SW480 (cell line): Measurements from ENCODE around the gene NADSYN1.
A peak's percentile ranks its signal among the peaks of the same experiment; 100 is the strongest.

ENCODE experiments used
- DNase-seq: peaks from one replicate; pipeline ENCODE4 v3.0.0-alpha.2; 2016; ENCODE audit warnings: low spot score

Gene NADSYN1

GRCh38 chr11:71433648-71434450 lies 19.2 kb upstream of the NADSYN1 start:
- no peak for DNase-seq

DNA sequence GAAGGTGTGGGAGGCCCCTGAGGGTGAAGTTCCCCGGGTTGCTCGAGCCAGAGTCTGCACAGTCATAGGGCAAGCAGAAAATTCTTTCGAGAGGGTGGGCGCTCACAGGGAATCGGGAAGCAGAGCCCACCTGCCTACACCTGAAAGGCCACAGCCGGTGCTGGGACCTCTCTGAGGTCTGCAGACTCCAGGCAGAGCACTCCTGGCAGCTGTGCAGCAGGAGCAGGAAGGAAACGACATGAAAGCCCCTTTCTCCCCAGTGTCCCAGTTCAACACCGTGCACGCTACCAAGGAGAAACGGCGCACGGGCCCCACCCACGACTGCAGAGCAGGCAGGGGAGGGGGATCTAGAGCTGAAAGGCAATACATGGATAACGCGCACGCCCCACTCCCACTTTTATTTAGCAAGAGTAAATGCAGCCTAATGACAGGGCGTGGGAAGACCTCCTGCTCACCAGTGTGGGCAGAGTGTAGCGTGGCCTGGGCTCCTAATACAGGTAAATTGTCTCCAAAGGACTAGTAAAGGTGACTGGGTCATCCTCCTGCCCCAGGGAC lies 18.4 kb upstream of the NADSYN1 start:
- DNase-seq = no peak

GRCh38 chr11:71435278-71435951 lies 17.6 kb upstream of the NADSYN1 start:
- no peak for DNase-seq

- no peak for DNase-seq
Observed at GRCh38 chr11:71436861-71437260, 16.1 kb upstream of the NADSYN1 start.

DNA sequence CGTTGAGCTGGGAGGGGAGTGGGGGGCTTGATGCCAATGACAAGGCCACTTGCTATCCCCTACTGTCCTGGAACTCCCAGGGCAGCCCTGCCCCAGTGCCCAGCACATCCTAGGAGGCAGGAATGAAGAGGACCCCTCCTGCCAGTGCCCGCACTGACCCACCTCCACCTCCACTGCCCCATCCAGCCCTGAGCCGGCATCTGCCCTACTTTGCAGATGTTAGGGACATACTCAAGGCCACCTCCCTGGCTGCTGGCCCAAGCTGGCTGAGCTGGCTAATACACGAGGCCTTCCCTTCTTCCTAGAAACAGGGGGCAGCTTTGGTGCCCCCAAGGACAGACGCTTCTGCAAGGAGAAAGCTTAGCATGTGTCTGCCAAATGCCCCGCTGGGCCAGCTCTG lies 15.6 kb upstream of the NADSYN1 start:
- DNase-seq = no peak

DNA sequence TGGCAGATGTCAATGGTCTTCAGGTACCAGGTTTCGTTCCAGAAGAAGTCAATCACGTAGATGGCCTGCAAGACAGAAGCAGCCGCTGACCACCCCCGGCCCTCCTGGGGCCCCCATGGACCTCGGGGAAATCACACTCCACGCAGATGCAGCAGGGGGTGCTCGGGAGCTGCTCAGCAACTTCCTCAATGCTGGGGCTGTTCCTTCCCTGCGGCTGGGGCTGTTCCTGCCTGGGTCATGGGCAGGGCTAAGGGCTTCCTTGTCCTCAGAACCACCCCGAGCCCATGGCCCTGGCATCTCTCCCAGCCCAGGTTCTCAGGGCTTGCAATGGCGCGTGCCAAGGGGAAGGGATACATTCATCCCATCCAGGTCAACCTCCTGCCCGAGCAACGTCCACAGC lies 15.1 kb upstream of the NADSYN1 start:
- DNase-seq = no peak

- no peak for DNase-seq
Observed at GRCh38 chr11:71438650-71439049, 14.4 kb upstream of the NADSYN1 start.

DNA sequence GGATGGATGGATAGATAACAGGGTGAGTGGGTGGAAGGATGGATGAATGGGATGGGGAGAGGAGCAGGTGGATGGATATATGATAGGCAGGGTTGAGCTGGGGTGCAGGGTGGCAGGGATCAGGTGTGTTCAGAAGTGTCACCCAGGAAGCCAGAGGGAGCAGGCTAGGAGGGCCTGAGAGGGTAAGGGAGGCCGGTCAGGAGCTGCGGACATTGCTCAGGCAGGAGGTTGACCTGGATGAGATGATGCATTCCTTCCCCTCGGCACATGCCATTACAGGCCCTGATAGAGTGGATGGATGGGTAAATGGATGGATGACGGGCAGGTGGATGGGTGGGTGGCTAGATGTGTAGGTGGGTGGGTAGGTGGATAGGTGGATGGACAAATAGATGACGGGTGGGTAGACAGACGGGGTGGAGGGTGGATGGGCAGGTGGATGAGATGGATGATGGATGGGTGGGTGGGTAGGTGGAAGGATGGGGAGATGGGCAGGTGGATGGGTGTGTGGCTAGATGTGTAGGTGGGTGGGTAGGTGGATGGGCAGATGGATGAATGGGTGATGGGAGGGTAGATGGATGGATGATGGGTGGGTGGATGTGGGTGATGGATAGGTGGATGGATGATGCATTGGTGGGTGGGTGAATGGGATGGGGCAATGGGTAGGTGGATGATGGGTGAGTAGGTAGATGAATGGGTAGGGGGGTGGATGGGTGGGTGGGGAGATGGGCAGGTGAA lies 12.8 kb upstream of the NADSYN1 start:
- DNase-seq = no peak

DNA sequence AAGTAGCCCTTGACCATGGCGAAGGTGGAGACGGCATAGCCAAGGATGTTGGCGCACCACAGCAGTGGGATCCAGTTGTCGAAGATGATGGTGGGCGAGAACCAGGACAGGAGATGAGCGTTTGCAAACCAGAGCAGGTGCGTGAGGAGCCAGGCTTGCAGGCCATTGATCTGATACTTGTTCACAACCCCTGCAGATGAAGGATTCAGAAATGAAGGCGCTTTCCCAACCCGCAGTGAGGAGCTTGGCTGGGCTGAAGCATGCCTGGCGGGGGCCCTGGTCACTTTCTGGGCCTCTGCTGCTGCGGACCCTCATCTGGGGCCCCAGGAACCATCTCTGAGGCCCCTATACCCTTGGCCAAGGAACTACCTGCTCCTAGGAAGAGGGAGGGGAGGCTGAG lies 11.8 kb upstream of the NADSYN1 start:
- DNase-seq = no peak

DNA sequence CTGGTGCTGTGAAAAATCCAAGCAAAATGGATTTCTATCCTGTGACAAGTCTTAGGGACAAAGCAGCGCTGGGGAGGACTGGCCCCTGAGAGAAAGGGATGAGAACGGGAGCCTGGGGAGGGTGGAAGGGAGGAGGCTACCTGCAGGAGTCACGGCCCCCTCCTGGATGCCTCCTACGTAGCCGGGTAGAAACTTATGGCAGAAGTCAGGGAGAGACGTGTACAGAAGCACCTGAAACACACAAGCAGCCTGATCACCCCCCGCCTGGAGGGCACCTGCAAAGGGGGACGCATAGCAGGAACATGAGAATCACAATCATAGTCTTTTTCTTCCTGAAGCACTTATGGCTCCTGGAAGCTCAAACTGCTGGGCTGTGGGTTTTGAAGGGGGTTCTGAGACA lies 10.9 kb upstream of the NADSYN1 start:
- DNase-seq = no peak

DNA sequence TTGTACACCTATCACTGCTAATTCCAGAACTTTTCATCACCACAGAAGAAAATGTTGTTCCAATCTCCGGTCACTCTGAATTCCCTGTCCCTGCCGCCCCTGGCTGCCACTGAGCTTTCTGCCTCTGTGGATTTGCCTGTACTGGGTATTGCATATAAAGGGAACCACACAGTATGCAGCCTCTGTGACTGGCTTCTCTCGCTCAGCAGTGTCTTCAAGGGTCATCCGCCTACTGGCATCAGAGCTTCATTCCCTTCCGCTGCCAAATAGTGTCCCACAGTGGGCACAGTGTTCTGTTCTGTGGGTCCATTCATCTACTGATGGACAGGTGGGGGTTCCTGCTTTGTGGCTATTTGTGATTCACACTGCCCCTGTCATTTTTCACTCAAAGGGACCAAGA lies 10.1 kb upstream of the NADSYN1 start:
- no peak for DNase-seq

GRCh38 chr11:71443736-71444445 lies 9.1 kb upstream of the NADSYN1 start:
- DNase-seq = no peak

GRCh38 chr11:71444811-71445210 lies 8.2 kb upstream of the NADSYN1 start:
- DNase-seq = no peak

DNA sequence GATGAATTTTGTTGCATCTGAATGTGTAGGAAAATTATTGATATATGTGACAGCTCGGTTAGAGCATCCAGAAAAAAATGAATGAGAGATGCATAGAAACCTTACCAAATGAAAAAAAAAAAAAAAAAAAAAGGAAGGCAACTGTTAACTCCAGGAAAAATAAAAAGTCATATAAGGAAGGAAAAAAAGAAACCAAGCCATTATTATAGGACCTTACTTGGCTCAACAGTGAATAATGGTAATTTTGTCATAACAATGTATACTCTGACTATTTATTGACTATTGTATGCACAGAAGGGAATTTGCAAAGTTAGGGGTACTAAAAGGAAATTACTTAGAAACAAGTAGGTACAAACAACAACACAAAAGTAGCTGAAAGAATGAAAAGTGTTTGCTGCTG lies 6.9 kb upstream of the NADSYN1 start:
- DNase-seq = no peak

DNA sequence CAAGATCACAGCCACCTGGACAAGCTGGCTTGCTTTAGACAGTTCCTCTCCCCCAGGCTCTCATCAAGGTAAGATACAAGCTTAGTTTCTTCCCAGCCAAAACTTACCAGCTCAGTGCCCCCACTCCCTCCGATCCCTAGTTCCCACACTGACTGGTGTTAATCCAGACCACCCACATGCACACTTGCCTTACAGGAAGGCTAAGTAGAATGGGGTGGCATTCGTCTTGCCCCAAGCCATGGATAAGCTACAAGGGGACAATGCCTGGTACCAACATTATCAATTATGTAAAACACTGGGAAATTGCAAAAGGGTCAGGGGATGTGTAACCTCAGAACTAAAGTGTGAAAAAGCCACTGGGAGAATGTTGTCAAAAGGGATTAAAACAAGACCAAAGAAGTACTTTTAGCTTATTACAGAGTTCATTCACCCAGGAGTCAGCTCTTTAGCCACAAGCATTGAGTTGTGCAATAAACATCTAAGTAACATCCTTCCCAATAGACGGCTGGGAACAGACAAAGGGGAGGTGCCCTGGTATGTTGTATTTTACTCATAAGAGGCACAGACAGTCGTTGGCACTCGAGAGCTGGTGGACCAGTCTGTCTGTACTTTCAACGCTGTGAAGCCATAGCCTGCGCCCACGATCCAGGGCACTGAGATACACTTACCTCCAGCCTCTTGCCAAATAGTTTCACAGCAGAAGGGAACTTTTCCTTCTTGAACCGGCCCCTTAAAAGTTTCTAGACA lies 5.9 kb upstream of the NADSYN1 start:
- peak; percentile 46 for DNase-seq

DNA sequence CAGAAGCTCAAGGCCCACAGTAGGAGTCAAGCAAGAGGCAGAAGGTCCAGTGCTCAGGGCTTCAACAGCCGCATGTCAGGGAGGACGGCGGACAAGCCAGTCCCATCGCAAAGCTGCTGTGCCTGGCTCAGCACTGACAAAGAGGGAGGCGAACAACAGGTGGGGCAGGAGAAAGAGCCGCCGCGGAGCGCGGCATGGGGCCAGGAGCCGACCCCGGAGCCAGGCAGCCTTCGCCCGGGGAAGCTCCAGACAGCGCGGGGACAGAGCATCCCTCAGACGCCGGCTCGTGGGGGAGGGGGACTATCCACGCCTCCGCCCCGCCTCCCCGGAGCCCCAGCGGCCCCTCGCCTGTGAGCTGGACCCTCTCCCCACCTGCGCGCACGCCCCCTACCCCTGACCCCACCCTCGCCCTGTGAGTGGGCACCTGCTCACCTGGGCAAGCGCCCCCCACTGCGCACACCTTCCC lies 5.2 kb upstream of the NADSYN1 start:
- peak; percentile 42 for DNase-seq

DNA sequence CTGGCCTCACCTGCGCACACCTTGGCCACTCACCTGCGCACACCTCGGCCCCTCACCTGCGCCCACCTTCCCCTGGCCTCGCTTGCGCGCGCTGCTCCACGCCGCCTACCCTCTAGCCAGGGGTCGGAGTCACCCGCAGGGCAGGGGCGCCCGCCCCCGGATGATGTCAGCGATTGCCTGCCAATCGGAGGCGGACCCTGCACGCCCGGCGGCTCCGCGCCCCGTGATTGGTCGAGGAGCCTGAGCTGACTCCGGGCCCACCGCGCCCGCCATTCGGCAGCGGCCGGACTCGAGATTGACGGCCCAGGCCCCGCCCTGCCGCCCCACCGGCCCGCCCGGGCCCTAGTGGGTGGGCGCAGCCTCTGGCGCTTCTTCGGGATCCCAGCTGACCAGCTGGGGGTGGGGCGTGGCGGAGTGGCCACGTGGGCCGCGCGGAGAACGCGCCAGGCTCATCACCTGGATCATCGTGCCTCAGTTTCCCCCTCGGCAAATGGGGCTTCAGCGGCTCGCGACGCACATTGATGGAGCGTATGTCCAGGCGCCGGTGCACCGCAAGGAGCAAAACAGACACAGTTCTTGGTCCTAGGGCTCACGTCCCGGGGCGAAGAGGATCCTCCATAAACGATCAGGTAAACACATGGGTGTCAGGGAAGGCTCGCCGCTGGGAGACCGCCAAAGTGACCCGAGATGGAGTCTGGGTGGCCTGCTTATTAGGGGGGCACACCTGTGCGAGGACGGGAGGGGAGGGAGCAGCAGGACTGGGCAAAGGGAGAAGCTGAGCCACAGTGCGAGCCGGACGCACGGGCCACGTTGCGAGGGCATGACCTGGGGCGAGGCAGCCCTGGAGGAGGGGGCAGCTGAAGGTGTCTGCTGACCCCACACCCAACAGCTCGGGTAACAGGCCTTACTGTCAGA lies 4.5 kb upstream of the NADSYN1 start, which contains the start of gene DHCR7:
TSS of gene DHCR7 (minus strand) at position 137 of the 915 bp plus-strand sequence. CDS start 3,441 bp downstream, outside the sequence.
- peak; percentile 93 for DNase-seq

GRCh38 chr11:71449596-71449995 lies 3.4 kb upstream of the NADSYN1 start:
- no peak for DNase-seq

DNA sequence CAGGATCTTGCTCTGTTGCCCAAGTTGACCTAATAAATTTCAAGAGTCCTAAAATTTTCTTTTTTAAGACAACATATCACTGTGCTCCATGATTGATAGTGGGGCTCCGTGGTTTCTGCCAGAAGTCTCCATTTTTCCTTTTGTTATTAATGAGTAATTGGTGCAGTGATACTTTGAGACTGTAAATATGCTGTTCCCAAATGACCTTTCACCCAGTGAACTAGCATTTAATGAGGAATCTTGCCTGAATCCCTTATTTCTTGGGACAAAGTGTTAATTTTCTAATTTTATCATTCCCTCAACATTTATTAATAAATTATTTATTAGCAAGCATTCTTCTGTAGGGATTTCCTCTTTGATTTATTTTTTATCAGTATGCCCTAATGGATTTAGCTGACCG lies 2.5 kb upstream of the NADSYN1 start:
- DNase-seq = no peak

DNA sequence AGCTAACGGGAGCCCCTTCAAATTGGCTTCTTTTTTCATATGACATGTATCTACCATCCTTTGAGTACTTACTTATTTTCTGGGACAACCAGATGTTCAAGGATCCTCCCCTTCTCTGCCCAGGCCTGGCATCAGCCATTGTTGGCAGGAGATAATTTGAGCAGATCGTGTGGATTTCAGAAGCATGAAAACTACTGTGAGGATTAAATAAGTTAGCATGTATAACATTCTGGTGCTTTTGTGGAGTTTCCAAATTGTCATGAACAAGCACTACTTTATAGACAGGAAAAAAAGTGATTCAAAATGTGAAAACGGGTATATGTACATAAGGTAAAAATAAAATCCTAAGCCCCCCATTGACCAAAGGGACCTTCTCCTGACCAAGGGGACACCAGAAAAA lies 2.1 kb upstream of the NADSYN1 start:
- no peak for DNase-seq
